Activated CD8-positive, alpha-beta memory T cell treated with anti-CD3 and anti-CD28 coated beads, Interleukin-2, amount 50 U/mL, for 24 hours (primary cell): Measurements from ENCODE around the gene ARAP1.
A peak's percentile ranks its signal among the peaks of the same experiment; 100 is the strongest.

Experiments used
- DNase-seq: peaks from one replicate; pipeline ENCODE4 v3.0.0-alpha.2; 2020; ENCODE audit errors: extremely low read depth

The ARAP1 gene

GRCh38 chr11:72724851-72725723 lies 27.1 kb downstream of the ARAP1 start:
- DNase-seq: peak; percentile 57

- DNase-seq: no peak
These were observed 28.1 kb downstream of the ARAP1 start for GRCh38 chr11:72724021-72724551.

GRCh38 chr11:72723508-72723907 lies 28.7 kb downstream of the ARAP1 start:
- no peak for DNase-seq

GRCh38 chr11:72722050-72722748 lies 30.0 kb downstream of the ARAP1 start:
- DNase-seq: peak; percentile 56

- DNase-seq: no peak
These were observed 30.5 kb downstream of the ARAP1 start for GRCh38 chr11:72721689-72722049.

GRCh38 chr11:72721276-72721675 lies 30.9 kb downstream of the ARAP1 start:
- no peak for DNase-seq

GRCh38 chr11:72720784-72721183 lies 31.4 kb downstream of the ARAP1 start:
- no peak for DNase-seq

GRCh38 chr11:72720047-72720446 lies 32.2 kb downstream of the ARAP1 start:
- no peak for DNase-seq

GRCh38 chr11:72719551-72719950 lies 32.7 kb downstream of the ARAP1 start:
- no peak for DNase-seq

GRCh38 chr11:72719144-72719543 lies 33.1 kb downstream of the ARAP1 start:
- no peak for DNase-seq

GRCh38 chr11:72718101-72718501 lies 34.1 kb downstream of the ARAP1 start:
- DNase-seq: no peak

GRCh38 chr11:72716788-72717435 lies 35.3 kb downstream of the ARAP1 start:
- DNase-seq: no peak

GRCh38 chr11:72716290-72716689 lies 35.9 kb downstream of the ARAP1 start:
- DNase-seq: no peak

- DNase-seq: no peak
These were observed 39.4 kb downstream of the ARAP1 start for GRCh38 chr11:72712841-72713240.

- DNase-seq: no peak
These were observed 39.9 kb downstream of the ARAP1 start for GRCh38 chr11:72712168-72712751.

GRCh38 chr11:72711141-72711540 lies 41.1 kb downstream of the ARAP1 start:
- DNase-seq: no peak

GRCh38 chr11:72710278-72710677 lies 41.9 kb downstream of the ARAP1 start:
- no peak for DNase-seq

- DNase-seq: no peak
These were observed 42.5 kb downstream of the ARAP1 start for GRCh38 chr11:72709478-72710238.

- no peak for DNase-seq
These were observed 45.2 kb downstream of the ARAP1 start for GRCh38 chr11:72707032-72707431.

GRCh38 chr11:72706579-72706978 lies 45.6 kb downstream of the ARAP1 start:
- no peak for DNase-seq
